Testis (tissue), 2 donors: ENCODE results near the gene FHIT.

Experiments used
- POLR2A ChIP-seq: fragments of 450-650 bp; IDR thresholded peaks from one replicate; pipeline ENCODE4 v1.6.1; 2017; ENCODE audit warnings: antibody characterized with exemption, mild to moderate bottlenecking, moderate library complexity
- TF ChIP-seq, protein P1 (sequence below), 3 experiments: fragments of 450-650 bp in 2 of 3; fragments of 200-600 bp in 1 of 3; sonication (generic) in 1 of 3; IDR thresholded peaks; one replicate each; pipeline ENCODE4 v1.5.1; 2016 to 2019; ENCODE audit warnings: antibody characterized with exemption in 3 of 3, mild to moderate bottlenecking in 2 of 3, moderate library complexity in 1 of 3

GRCh38 chr3:61247191-61247590 is 4.1 kb downstream of the FHIT start:
- TF ChIP-seq, protein P1, sequence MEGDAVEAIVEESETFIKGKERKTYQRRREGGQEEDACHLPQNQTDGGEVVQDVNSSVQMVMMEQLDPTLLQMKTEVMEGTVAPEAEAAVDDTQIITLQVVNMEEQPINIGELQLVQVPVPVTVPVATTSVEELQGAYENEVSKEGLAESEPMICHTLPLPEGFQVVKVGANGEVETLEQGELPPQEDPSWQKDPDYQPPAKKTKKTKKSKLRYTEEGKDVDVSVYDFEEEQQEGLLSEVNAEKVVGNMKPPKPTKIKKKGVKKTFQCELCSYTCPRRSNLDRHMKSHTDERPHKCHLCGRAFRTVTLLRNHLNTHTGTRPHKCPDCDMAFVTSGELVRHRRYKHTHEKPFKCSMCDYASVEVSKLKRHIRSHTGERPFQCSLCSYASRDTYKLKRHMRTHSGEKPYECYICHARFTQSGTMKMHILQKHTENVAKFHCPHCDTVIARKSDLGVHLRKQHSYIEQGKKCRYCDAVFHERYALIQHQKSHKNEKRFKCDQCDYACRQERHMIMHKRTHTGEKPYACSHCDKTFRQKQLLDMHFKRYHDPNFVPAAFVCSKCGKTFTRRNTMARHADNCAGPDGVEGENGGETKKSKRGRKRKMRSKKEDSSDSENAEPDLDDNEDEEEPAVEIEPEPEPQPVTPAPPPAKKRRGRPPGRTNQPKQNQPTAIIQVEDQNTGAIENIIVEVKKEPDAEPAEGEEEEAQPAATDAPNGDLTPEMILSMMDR (IDR thresholded peaks at IDR 0.05) = no peak
- TF ChIP-seq POLR2A = no peak
